Right lobe of liver (tissue), 6 donors: Measurements from ENCODE around the gene TMEM233. TPM values are rescaled to one million over a fixed set of nuclear protein-coding genes. Genes with fewer than 3 reads are reported as not detected.

Experiments
- ATAC-seq, 4 donors: fragments of 200-7000 bp; cut with Tn5 transposase; one replicate each; pipeline ENCODE4 v1.9.1; 2020; ENCODE audit warnings: mild to moderate bottlenecking in 4 of 4, moderate library complexity in 4 of 4
- DNase-seq, 3 donors: peaks; one replicate each; pipeline ENCODE4 v3.0.0-alpha.2; 2020
- H3K27ac ChIP-seq, 3 donors: fragments of 200-600 bp; one replicate each; pipeline ENCODE4 v1.8.0; 2022
- H3K27me3 ChIP-seq, 2 donors: fragments of 200-600 bp; one replicate each; pipeline ENCODE4 v1.8.0; 2022
- H3K36me3 ChIP-seq, 4 donors: fragments of 200-600 bp; sonication (generic) in 1 of 4; one replicate each; pipeline versions ENCODE4 v1.5.1 to v1.8.0; 2017 to 2022; ENCODE audit warnings: control low read depth in 1 of 4
- H3K4me1 ChIP-seq, 4 donors: fragments of 200-600 bp; sonication (generic) in 1 of 4; one replicate each; pipeline versions ENCODE4 v1.5.1 to v1.8.0; 2017 to 2022; ENCODE audit warnings: control low read depth in 1 of 4
- H3K4me3 ChIP-seq, 3 donors: fragments of 200-600 bp; one replicate each; pipeline ENCODE4 v1.8.0; 2022
- H3K9me3 ChIP-seq, 4 donors: fragments of 200-600 bp; sonication (generic) in 1 of 4; one replicate each; pipeline versions ENCODE4 v1.5.1 to v1.8.0; 2017 to 2022; ENCODE audit warnings: control low read depth in 1 of 4
- CTCF ChIP-seq, 4 donors: fragments of 200-600 bp in 3 of 4; fragments of 450-650 bp in 1 of 4; IDR thresholded peaks; one replicate each; pipeline versions ENCODE4 v1.5.1 to v1.8.0; 2016 to 2022; ENCODE audit warnings: antibody characterized with exemption in 4 of 4, mild to moderate bottlenecking in 2 of 4
- POLR2A ChIP-seq: fragments of 450-650 bp; IDR thresholded peaks from one replicate; pipeline ENCODE4 v1.6.1; 2017; ENCODE audit warnings: antibody characterized with exemption, mild to moderate bottlenecking
- WGBS: methylation state at CpG from one replicate; pipeline ENCODE4 v1.1.6; 2018; ENCODE audit warnings: low coverage, low lambda C conversion rate; ENCODE audit not compliant: insufficient coverage; ENCODE audit errors: missing lambda C conversion rate; 5-methylcytosine and 5-hydroxymethylcytosine counted together
- intact Hi-C, 2 donors: fragments of 100-400 bp; cut with DNase I; formaldehyde crosslinking; loops; one replicate each; pipeline versions ENCODE4 v1.11.2 to v1.14.1; 2022
- total RNA-seq, 6 experiments: library from RNA; depleted of rRNA in 2 of 6; stranded (reverse); fragments of >200 nt in 2 of 6; fragmentation: NEBNext Ultra II Directional in 3 of 6; extraction: Animal tissue kit (Norgen Biotek cat#: 25700) in 3 of 6; gene quantifications; one replicate each; pipeline versions ENCODE4 v1.1.0 to v1.2.4, GENCODE V29; 2016 to 2023
- donor health status: DM: no; HTN: yes; CAD: no.
- donor health status: DM: no; HTN: no; CAD: no.
- donor health status: DM: no; HTN: no; CAD: no.
- donor health status: DM: no; HTN: yes; CAD: no.
- donor health status: DM: no; HTN: yes; CAD: no.

Gene TMEM233
- total RNA-seq, 6 experiments from 2014 or later = 0.09 to 0.40 (median 0.21) TPM; not detected in 2

DNA sequence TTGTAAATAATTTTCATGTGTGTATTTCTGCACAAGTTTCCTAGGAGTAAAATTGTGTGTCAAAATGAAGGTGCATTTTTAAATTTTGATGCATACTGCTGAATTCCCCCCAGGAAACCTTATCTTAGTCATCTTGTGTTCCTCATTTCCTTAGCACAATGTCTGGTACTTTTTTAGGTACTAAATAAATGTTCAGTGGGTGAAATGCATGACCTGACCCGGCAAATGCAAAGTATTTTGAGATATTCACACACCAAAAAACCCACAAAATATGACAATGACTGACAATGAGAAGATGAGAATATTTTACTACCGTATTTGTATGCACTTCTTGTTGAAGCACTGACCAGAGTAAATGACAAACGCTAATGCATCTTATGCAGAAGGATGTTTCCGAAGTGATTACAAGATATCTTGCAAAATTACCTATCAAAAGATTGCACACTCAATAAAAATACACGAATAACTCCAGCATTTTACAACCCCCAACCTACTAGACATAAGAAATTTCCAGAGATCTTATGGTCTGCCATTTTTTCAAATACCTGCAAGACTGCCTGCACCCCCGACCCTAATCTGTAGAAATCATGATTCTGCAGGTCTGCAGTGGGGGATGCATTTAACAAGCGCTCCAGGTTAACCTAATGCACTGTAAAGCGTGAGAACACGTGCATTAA is 73.5 kb downstream of the TMEM233 start:
- Histone ChIP-seq H3K4me1 (peaks cover 0 to 41% (median 5%) of the 10 kb centered on the region in 4 donors), H3K4me3 (peak overlapping the region; percentile 63 to 98 (median 97)), H3K27me3 (no peaks in the 10 kb centered on the region), H3K36me3 (peaks cover 0 to 6% (median 1%) of the 10 kb centered on the region in 4 donors), H3K9me3 (no peaks in the 10 kb centered on the region), H3K27ac (no peak overlapping the region)
- ATAC-seq = no peak
- 14% methylated on average over 9 of the region's 9 CpGs for WGBS
- no peak for DNase-seq
- intact Hi-C loops = loop anchor here (10.0 kb wide), 1 partner anchor 118 kb away; no protein-coding TSS in a partner anchor
- TF ChIP-seq CTCF (IDR thresholded peaks at IDR 0.05) = no peak
- no peak for TF ChIP-seq POLR2A

- 0% methylated on average over 2 of the region's 69 CpGs for WGBS
- Histone ChIP-seq H3K27me3 (no peaks in the 10 kb centered on the region), H3K4me3 (peak within 1 kb of the TSS; percentile 63 to 98 (median 97)), H3K4me1 (peaks cover 0 to 41% (median 5%) of the 10 kb centered on the region in 4 donors), H3K9me3 (no peaks in the 10 kb centered on the region), H3K27ac (peak within 1 kb of the TSS; percentile 67 to 87 (median 83)), H3K36me3 (peaks cover 0 to 13% (median 2%) of the 10 kb centered on the region in 4 donors)
- intact Hi-C loops = loop anchor here (10.0 kb wide), 1 partner anchor 117 kb away; no protein-coding TSS in a partner anchor
- peak; percentile 97 to 98 (median 98) for DNase-seq
- peak; percentile 95 to 99 (median 96) for ATAC-seq
- TF ChIP-seq POLR2A (peak; percentile 69), CTCF (IDR thresholded peaks at IDR 0.05) (peak; percentile 89 to 99 (median 98))
Observed at GRCh38 chr12:119667577-119668323, 74.2 kb downstream of the TMEM233 start, which contains the start of gene PRKAB1. TSS of gene PRKAB1 (plus strand) at chr12:119668133. CDS start at chr12:119668245, 112 bp downstream.

GRCh38 chr12:119668324-119668841 is 74.8 kb downstream of the TMEM233 start:
- H3K4me1 ChIP-seq = peaks cover 0 to 41% (median 5%) of the 10 kb centered on the region in 4 donors
- DNase-seq (no peak), ATAC-seq (peak in 2 of 4 donors; percentile 1 to 11)
- peak overlapping the region; percentile 63 to 98 (median 97) for H3K4me3 ChIP-seq
- H3K36me3 ChIP-seq = peaks cover 0 to 20% (median 2%) of the 10 kb centered on the region in 4 donors
- H3K9me3 ChIP-seq = no peaks in the 10 kb centered on the region
- H3K27me3 ChIP-seq = no peaks in the 10 kb centered on the region
- intact Hi-C loops = loop anchor here (10.0 kb wide), 1 partner anchor 116 kb away; no protein-coding TSS in a partner anchor
- peak overlapping the region; percentile 67 to 87 (median 83) for H3K27ac ChIP-seq
- 3% methylated on average over 10 of the region's 14 CpGs for WGBS
- no peak for TF ChIP-seq CTCF (IDR thresholded peaks at IDR 0.05)
- no peak for TF ChIP-seq POLR2A

DNA sequence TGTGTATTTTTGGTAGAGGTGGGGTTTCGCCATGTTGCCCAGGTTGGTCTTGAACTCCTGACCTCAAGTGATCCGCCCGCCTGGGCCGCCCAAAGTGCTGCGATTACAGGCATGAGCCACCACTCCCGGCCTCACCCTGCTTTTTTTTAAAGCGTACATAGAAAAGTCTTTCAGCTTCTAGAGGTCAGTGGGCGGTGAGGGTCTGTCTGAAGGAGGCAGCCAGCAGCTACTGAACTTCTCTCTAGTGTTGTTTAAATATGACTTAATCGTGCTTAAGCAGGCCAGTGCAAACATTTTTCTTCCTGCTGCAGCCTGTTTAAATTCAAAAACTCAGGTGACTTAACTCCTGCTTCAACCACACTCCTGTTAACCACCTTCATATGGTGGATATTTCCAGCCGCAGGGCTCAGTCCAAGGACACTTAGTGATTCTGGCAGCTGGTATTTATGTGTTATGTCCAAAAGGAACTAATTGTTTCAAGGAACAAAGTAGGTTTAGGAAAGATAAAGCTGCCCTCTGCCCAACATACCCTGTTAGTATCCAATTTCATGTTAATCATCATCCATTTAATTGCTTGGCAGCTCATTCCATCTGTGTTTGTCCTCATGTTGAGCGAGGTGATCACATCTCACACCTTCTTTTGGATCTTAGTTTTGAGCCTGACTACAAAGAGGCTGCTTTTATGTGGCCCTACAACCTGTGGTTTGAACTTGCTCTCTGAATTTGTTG is 76.3 kb downstream of the TMEM233 start:
- TF ChIP-seq CTCF (IDR thresholded peaks at IDR 0.05) (no peak), POLR2A (no peak)
- intact Hi-C loops = loop anchor here (10.0 kb wide), 1 partner anchor 115 kb away; no protein-coding TSS in a partner anchor

More for the DNA sequence above, 76.3 kb downstream of the TMEM233 start:
- peaks cover 0 to 40% (median 5%) of the 10 kb centered on the region in 4 donors for H3K4me1 ChIP-seq
- ATAC-seq = no peak
- peak overlapping the region in 1 of 3 donors; percentile 97 for H3K4me3 ChIP-seq
- WGBS = 19% methylated on average over 11 of the region's 11 CpGs
- H3K9me3 ChIP-seq = no peaks in the 10 kb centered on the region
- DNase-seq = no peak
- H3K27ac ChIP-seq = peak overlapping the region in 1 of 3 donors; percentile 63
- peaks cover 0 to 33% (median 7%) of the 10 kb centered on the region in 4 donors for H3K36me3 ChIP-seq
- no peaks in the 10 kb centered on the region for H3K27me3 ChIP-seq
